Loucy (cell line): ENCODE measurements around the gene PARD6G.

Source experiments
- H2AFZ ChIP-seq: fragments of 200-600 bp; sonication (generic); 2 replicates; pipeline ENCODE4 v1.6.0; 2016; ENCODE audit warnings: antibody characterized with exemption, mild to moderate bottlenecking, low read length, moderate library complexity
- H3F3A ChIP-seq: fragments of 200-600 bp; 2 replicates; pipeline ENCODE4 v1.6.0; 2016; ENCODE audit warnings: antibody characterized with exemption, low read depth, mild to moderate bottlenecking
- H3K27me3 ChIP-seq: fragments of 200-600 bp; sonication (generic); 2 replicates; pipeline ENCODE4 v1.6.1; 2014; ENCODE audit warnings: low read length, mild to moderate bottlenecking; ENCODE audit not compliant: insufficient read depth, poor library complexity, severe bottlenecking
- H3K36me3 ChIP-seq: fragments of 200-600 bp; sonication (generic); 2 replicates; pipeline ENCODE4 v1.6.1; 2016; ENCODE audit warnings: low read length; ENCODE audit not compliant: insufficient read depth
- H3K4me1 ChIP-seq: fragments of 200-600 bp; sonication (generic); 2 replicates; pipeline ENCODE4 v1.5.1; 2014; ENCODE audit warnings: low read length, mild to moderate bottlenecking; ENCODE audit not compliant: insufficient read depth, poor library complexity, severe bottlenecking
- H3K4me2 ChIP-seq: fragments of 200-600 bp; sonication (generic); 2 replicates; pipeline ENCODE4 v1.6.0; 2014; ENCODE audit warnings: antibody characterized with exemption, low read length, low read depth, mild to moderate bottlenecking; ENCODE audit not compliant: poor library complexity, severe bottlenecking
- H3K4me3 ChIP-seq: fragments of 200-600 bp; sonication (generic); 2 replicates; pipeline ENCODE4 v1.5.1; 2014; ENCODE audit warnings: low read length, mild to moderate bottlenecking, mixed read lengths; ENCODE audit not compliant: poor library complexity, severe bottlenecking
- H3K79me2 ChIP-seq: fragments of 200-600 bp; sonication (generic); 2 replicates; pipeline ENCODE4 v1.6.1; 2014; ENCODE audit warnings: low read length; ENCODE audit not compliant: insufficient read depth
- H3K9ac ChIP-seq: fragments of 200-600 bp; sonication (generic); 2 replicates; pipeline ENCODE4 v1.6.0; 2014; ENCODE audit warnings: mild to moderate bottlenecking, low read depth, low read length, moderate library complexity; ENCODE audit not compliant: poor library complexity, severe bottlenecking
- H3K9me2 ChIP-seq: fragments of 200-600 bp; sonication (generic); replicated peaks from 2 replicates; pipeline ENCODE4 v1.6.1; 2016; ENCODE audit warnings: low read depth, low read length, mixed read lengths
- H3K9me3 ChIP-seq: fragments of 200-600 bp; sonication (generic); 2 replicates; pipeline ENCODE4 v1.6.1; 2014; ENCODE audit warnings: mild to moderate bottlenecking, antibody characterized with exemption, low read length, low read depth; ENCODE audit not compliant: insufficient read depth
- H4K20me1 ChIP-seq: fragments of 200-600 bp; sonication (generic); 2 replicates; pipeline ENCODE4 v1.6.0; 2014; ENCODE audit warnings: antibody characterized with exemption, low read length, mild to moderate bottlenecking; ENCODE audit not compliant: insufficient read depth, poor library complexity, severe bottlenecking
- CTCF ChIP-seq: fragments of 200-600 bp; sonication (generic); conservative IDR thresholded peaks from 2 replicates; pipeline ENCODE4 v1.5.1; 2014; ENCODE audit warnings: mild to moderate bottlenecking, antibody characterized with exemption, low read length
- EZH2phosphoT487 ChIP-seq: fragments of 200-600 bp; IDR thresholded peaks from 2 replicates; pipeline ENCODE4 v1.6.1; 2018; ENCODE audit warnings: antibody characterized with exemption, mild to moderate bottlenecking, moderate library complexity, borderline replicate concordance

PARD6G gene

GRCh38 chr18:80119111-80119510 is 128.2 kb downstream of the PARD6G start:
- Histone ChIP-seq H3K36me3 (peaks cover 14% of the 10 kb centered on the region; the same call in 1 of the 2 replicates), H3F3A (no peaks in the 10 kb centered on the region), H3K4me2 (no peak overlapping the region), H3K4me1 (no peaks in the 10 kb centered on the region), H3K4me3 (no peak overlapping the region), H3K27me3 (no peaks in the 10 kb centered on the region), H4K20me1 (peaks cover 10% of the 10 kb centered on the region), H3K9me2 (no peaks in the 10 kb centered on the region), H2AFZ (no peak overlapping the region), H3K9ac (no peak overlapping the region), H3K9me3 (no peaks in the 10 kb centered on the region; the same call in 1 of the 2 replicates), H3K79me2 (peaks cover 54% of the 10 kb centered on the region)
- no peak for TF ChIP-seq CTCF
- no peak for TF ChIP-seq EZH2phosphoT487

GRCh38 chr18:80115035-80115434 is 132.3 kb downstream of the PARD6G start:
- Histone ChIP-seq H3K79me2 (peaks cover 77% of the 10 kb centered on the region), H3K9me3 (no peaks in the 10 kb centered on the region; the same call in 1 of the 2 replicates), H3K27me3 (no peaks in the 10 kb centered on the region), H3K4me1 (peaks cover 8% of the 10 kb centered on the region), H3K9me2 (no peaks in the 10 kb centered on the region), H3K4me2 (peak overlapping the region; percentile 72), H3K9ac (no peak overlapping the region), H4K20me1 (peaks cover 34% of the 10 kb centered on the region), H2AFZ (no peak overlapping the region), H3K4me3 (no peak overlapping the region), H3F3A (no peaks in the 10 kb centered on the region), H3K36me3 (peaks cover 12% of the 10 kb centered on the region; the same call in 1 of the 2 replicates)
- no peak for TF ChIP-seq CTCF
- TF ChIP-seq EZH2phosphoT487 = no peak

DNA sequence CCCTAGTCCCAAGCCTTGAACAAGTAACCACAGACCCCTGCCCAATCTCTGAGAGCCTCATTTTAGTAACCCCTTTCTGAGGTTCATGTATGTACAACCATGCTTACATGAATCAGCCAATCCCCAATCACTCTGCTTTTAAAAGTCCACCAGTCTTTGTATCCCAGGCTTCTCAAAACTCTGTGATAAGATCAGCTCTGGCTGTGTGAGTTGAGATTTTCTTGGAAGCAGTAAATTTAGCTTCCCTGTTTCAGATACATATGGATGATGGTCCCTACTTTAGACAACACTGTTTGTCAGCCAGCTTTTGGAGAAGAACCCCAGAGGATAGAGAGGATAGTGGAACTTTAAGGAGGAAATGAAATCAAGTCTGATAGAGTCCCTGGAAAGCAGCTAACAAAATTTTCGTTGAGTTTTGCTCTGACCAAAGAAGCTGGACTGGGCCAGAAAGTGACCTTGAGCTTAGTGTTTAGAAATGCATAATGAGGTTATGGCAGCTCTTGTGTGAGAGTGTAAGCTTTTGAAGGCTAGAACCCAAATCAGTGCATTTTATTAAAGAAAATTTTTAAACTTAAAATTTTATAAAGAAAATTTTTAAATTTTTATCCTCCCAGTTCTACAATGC is 134.6 kb downstream of the PARD6G start:
- Histone ChIP-seq H2AFZ (no peak overlapping the region), H3K9me2 (no peaks in the 10 kb centered on the region), H3K27me3 (no peaks in the 10 kb centered on the region), H3K4me3 (peak overlapping the region; percentile 18), H3K4me1 (peaks cover 8% of the 10 kb centered on the region), H3F3A (no peaks in the 10 kb centered on the region), H3K9me3 (no peaks in the 10 kb centered on the region; the same call in 1 of the 2 replicates), H3K36me3 (no peaks in the 10 kb centered on the region), H3K9ac (no peak overlapping the region), H4K20me1 (peaks cover 34% of the 10 kb centered on the region), H3K4me2 (peak overlapping the region; percentile 72), H3K79me2 (peaks cover 80% of the 10 kb centered on the region)
- no peak for TF ChIP-seq EZH2phosphoT487
- no peak for TF ChIP-seq CTCF
